ENCODE results near the gene SULT4A1.

The SULT4A1 gene

DNA sequence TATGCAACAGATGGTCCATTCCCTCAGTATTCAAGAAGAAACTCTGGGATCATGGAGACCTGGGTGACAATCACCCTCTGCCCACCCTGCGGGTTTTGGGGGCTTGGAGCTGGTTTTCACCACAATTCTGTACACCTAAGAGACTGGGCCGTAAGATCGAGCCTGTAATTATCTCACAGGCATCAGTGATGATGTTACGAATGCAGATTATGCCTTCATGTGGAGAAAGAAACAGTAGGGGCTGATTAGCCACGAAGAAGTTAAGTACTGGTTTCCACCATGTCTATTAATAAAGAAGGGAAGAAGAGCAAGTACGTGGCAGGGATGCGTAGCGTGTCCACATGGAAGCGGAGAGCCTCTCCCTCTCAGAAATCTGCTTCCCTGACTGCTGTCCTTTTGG is 44.9 kb downstream of the SULT4A1 start:
- no peak overlapping the region for H3K4me3 ChIP-seq (ENCODE audit: low read length)
- no peak for TF ChIP-seq ZNF274 (IDR thresholded peaks at IDR 0.05; ENCODE audit: low read depth, low read length)

GRCh38 chr22:43814264-43814663 is 48.0 kb downstream of the SULT4A1 start:
- H3K4me3 ChIP-seq (ENCODE audit: low read length) = no peak overlapping the region
- no peak for TF ChIP-seq ZNF274 (IDR thresholded peaks at IDR 0.05; ENCODE audit: low read depth, low read length)

- no peak for TF ChIP-seq ZNF274 (IDR thresholded peaks at IDR 0.05; ENCODE audit: low read depth, low read length)
- peak overlapping the region; percentile 88 for H3K4me3 ChIP-seq (ENCODE audit: low read length)
These were observed 49.4 kb downstream of the SULT4A1 start for GRCh38 chr22:43812890-43813289.

DNA sequence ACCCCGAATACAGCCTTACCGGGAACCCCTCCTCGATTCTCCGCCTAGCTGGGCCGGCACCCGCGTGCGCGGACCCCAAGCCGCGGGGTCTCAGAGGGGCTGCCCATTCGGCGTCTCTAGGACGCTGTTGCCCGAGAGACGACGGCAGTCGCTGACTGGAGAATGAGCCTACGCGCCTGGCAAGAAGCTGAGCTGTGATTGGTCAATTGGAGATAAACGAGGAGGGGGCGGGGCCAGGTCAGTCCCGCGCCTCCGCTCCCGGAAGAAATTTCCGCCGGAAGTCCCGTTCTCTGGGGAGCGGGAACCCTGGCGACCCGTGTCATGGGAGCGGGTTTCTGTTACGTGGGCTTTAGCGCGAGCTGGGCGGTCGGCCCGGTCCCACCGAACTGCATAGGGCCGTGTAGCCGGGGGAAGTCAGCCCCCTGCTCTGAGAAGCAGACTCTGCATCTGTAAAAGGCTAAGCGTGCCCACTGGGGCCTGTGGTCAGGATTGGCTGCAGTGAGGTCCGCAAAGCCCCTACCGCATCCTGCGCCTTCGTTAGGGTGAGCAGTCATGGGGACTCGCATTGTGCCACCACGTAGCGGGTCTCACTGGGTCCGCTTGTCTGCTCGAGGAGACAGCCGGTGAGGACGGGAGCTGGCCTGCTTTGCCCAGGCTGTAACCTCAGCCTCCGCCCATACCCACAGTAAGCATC is 50.0 kb downstream of the SULT4A1 start, which contains the start of gene EFCAB6:
TSS of gene EFCAB6 (minus strand) at position 157 of the 694 bp plus-strand sequence. CDS start 29,987 bp downstream, outside the sequence.
- no peak for TF ChIP-seq ZNF274 (IDR thresholded peaks at IDR 0.05; ENCODE audit: low read depth, low read length)
- H3K4me3 ChIP-seq (ENCODE audit: low read length) = peak within 1 kb of the TSS; percentile 88

GRCh38 chr22:43811777-43812148 is 50.5 kb downstream of the SULT4A1 start:
- no peak for TF ChIP-seq ZNF274 (IDR thresholded peaks at IDR 0.05; ENCODE audit: low read depth, low read length)
- peak overlapping the region; percentile 88 for H3K4me3 ChIP-seq (ENCODE audit: low read length)

GRCh38 chr22:43802897-43803495 is 59.3 kb downstream of the SULT4A1 start:
- TF ChIP-seq ZNF274 (IDR thresholded peaks at IDR 0.05; ENCODE audit: low read depth, low read length) = no peak
- no peak overlapping the region for H3K4me3 ChIP-seq (ENCODE audit: low read length)

- no peak overlapping the region for H3K4me3 ChIP-seq (ENCODE audit: low read length)
- TF ChIP-seq ZNF274 (IDR thresholded peaks at IDR 0.05; ENCODE audit: low read depth, low read length) = no peak
These were observed 61.3 kb downstream of the SULT4A1 start for GRCh38 chr22:43800970-43801369.

- TF ChIP-seq ZNF274 (IDR thresholded peaks at IDR 0.05; ENCODE audit: low read depth, low read length) = no peak
- no peak overlapping the region for H3K4me3 ChIP-seq (ENCODE audit: low read length)
These were observed 63.8 kb downstream of the SULT4A1 start for GRCh38 chr22:43798492-43798891.

DNA sequence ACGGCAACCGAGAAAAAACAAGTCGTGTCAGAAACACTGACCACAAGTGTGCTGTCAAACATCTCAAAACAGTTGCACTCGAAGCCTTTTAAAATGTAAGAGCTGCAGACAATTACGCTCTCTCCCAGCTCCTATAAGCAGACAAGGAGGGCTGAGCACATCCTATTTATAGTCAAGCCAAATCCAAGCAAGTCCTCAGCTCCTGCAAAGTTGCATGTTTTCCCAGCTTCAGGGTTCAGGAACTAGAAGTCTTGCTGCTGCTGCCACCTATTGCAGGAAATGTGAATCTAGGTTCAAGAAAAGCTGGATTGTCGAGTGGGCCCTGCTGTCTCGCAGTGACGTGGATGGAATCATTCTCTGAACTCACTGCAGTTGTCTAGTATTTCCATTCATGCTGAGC is 65.7 kb downstream of the SULT4A1 start:
- no peak for TF ChIP-seq ZNF274 (IDR thresholded peaks at IDR 0.05; ENCODE audit: low read depth, low read length)
- H3K4me3 ChIP-seq (ENCODE audit: low read length) = no peak overlapping the region

- H3K4me3 ChIP-seq (ENCODE audit: low read length) = no peak overlapping the region
- TF ChIP-seq ZNF274 (IDR thresholded peaks at IDR 0.05; ENCODE audit: low read depth, low read length) = no peak
These were observed 67.0 kb downstream of the SULT4A1 start for GRCh38 chr22:43795320-43795719.

DNA sequence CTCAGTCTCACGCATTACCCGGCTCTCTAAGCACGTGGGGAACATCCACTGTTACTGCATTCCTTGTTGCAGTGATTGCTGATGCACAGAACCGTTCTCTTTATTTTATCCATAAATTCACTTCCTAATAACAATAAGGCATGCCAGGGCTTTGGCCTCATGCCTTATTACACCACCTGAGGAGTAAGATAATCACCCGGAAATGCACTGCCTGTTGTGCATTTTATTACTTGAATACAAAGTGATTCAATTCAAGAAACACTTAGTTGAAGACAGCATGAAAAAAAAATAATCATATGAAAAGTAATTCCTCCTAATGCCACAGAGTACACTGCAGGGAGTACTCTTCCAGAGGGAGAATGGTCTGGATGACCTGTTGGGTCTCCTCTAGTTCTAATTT is 69.4 kb downstream of the SULT4A1 start:
- no peak overlapping the region for H3K4me3 ChIP-seq (ENCODE audit: low read length)
- TF ChIP-seq ZNF274 (IDR thresholded peaks at IDR 0.05; ENCODE audit: low read depth, low read length) = no peak

DNA sequence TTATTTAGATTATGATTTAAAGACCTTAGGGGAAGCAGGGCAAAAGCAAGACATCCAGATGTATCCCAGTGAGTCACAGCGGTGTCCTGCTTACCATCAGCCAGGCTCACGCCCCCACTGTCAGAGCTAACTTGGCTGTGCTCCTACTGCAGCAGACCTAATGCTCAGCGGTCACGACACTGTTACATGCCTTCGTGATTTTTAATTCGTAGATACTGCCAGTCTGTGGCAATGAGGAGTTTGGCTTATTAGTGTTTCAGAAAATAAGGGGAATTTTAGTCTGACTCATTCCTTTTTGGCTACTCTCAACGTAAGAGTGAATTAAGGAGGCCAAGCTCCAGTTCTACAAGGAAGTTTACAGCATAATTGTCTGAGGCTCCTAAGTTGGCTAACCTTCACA is 72.9 kb downstream of the SULT4A1 start:
- no peak overlapping the region for H3K4me3 ChIP-seq (ENCODE audit: low read length)
- no peak for TF ChIP-seq ZNF274 (IDR thresholded peaks at IDR 0.05; ENCODE audit: low read depth, low read length)

DNA sequence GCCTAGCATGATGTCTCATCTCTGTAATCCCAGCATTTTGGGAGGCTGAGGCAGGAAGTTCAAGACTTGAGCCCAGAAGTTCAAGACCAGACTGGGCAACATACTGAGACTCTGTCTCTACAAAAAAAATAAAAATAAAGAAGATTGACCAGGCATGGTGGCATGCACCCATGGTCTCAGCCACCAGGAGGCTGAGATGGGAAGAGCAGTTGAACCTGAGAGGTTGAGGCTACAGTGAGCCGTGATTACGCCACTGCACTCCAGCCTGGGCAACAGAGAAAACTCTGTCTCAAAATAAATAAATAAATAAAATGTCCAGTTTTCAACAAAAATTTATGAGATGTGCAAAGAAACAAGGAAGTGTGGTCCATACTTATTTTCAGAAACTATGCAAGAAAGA is 78.5 kb downstream of the SULT4A1 start:
- H3K4me3 ChIP-seq (ENCODE audit: low read length) = no peak overlapping the region
- no peak for TF ChIP-seq ZNF274 (IDR thresholded peaks at IDR 0.05; ENCODE audit: low read depth, low read length)

- no peak overlapping the region for H3K4me3 ChIP-seq (ENCODE audit: low read length)
- no peak for TF ChIP-seq ZNF274 (IDR thresholded peaks at IDR 0.05; ENCODE audit: low read depth, low read length)
These were observed 79.9 kb downstream of the SULT4A1 start for GRCh38 chr22:43782448-43782847.

GRCh38 chr22:43777286-43777685 is 85.0 kb downstream of the SULT4A1 start:
- no peak overlapping the region for H3K4me3 ChIP-seq (ENCODE audit: low read length)

More at GRCh38 chr22:43777286-43777685, 85.0 kb downstream of the SULT4A1 start:
- TF ChIP-seq ZNF274 (IDR thresholded peaks at IDR 0.05; ENCODE audit: low read depth, low read length) = no peak

Measured in GM08714 (cell line).